HG03565 (cell line): Measurements from ENCODE around the gene IGLL1.

Source experiments
- ATAC-seq: cut with Tn5 transposase; IDR thresholded peaks from one replicate; pipeline ENCODE4 v1.9.1; 2021; ENCODE audit warnings: mild to moderate bottlenecking, moderate library complexity; ENCODE audit not compliant: unreplicated experiment

IGLL1 gene

GRCh38 chr22:23530766-23531282 lies 49.3 kb downstream of the IGLL1 start:
- ATAC-seq: no peak

- ATAC-seq: no peak
Measured at GRCh38 chr22:23530106-23530505, 50.0 kb downstream of the IGLL1 start.

GRCh38 chr22:23529166-23530103 lies 50.7 kb downstream of the IGLL1 start:
- ATAC-seq: no peak

- no peak for ATAC-seq
Measured at GRCh38 chr22:23527971-23528740, 51.9 kb downstream of the IGLL1 start.

GRCh38 chr22:23526596-23527316 lies 53.3 kb downstream of the IGLL1 start:
- no peak for ATAC-seq

GRCh38 chr22:23525510-23525909 lies 54.6 kb downstream of the IGLL1 start:
- no peak for ATAC-seq

- ATAC-seq: no peak
Measured at GRCh38 chr22:23524226-23524625, 55.9 kb downstream of the IGLL1 start.

GRCh38 chr22:23523713-23524112 lies 56.4 kb downstream of the IGLL1 start:
- no peak for ATAC-seq
